GM12875 (cell line): ENCODE results near the gene ITK.

Experiments
- H3K4me3 ChIP-seq: one replicate; pipeline ENCODE4 v1.5.1; 2011; ENCODE audit warnings: low read depth, low read length, control low read depth
- CTCF ChIP-seq: IDR thresholded peaks from 2 replicates; pipeline ENCODE4 v1.5.1; 2011; ENCODE audit warnings: low read depth, mild to moderate bottlenecking, control low read depth, inconsistent platforms, low read length, moderate library complexity, borderline replicate concordance; ENCODE audit not compliant: insufficient read depth

ITK gene

DNA sequence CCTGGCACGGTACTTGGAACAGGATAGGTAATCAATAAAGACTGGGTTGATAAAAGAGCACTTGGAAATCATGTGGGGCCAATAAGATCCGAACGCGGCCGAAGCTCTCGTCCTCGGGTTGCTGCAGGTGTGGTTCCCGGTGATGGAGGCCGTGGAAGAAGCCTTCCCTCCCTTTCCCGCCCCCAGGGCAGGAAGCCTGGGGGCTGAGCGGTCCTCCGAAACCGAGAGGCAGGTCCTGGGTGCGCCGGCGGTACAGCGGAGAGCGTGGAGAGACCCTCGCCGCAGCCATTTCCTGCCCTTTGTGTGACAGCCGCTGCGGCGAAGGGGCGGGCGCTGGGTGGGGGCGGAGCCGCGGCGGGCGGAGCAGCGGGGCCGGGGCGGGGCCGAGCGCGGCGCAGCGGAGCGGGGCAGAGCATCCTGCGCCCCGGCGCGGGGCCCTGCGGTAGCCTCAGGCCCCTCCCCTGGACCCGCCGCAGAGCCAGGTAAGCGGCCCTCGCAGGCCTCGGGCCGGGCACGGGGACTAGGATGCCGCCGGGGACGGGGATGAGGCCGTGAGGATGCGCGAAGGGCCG, 85.2 kb downstream of the ITK start, which contains the start of gene CYFIP2:
TSS of gene CYFIP2 (plus strand) at position 410 of the 572 bp plus-strand sequence. CDS start 19,239 bp downstream, outside the sequence.
- H3K4me3 ChIP-seq, result peak within 1 kb of the TSS; percentile 84
- no peak for TF ChIP-seq CTCF

DNA sequence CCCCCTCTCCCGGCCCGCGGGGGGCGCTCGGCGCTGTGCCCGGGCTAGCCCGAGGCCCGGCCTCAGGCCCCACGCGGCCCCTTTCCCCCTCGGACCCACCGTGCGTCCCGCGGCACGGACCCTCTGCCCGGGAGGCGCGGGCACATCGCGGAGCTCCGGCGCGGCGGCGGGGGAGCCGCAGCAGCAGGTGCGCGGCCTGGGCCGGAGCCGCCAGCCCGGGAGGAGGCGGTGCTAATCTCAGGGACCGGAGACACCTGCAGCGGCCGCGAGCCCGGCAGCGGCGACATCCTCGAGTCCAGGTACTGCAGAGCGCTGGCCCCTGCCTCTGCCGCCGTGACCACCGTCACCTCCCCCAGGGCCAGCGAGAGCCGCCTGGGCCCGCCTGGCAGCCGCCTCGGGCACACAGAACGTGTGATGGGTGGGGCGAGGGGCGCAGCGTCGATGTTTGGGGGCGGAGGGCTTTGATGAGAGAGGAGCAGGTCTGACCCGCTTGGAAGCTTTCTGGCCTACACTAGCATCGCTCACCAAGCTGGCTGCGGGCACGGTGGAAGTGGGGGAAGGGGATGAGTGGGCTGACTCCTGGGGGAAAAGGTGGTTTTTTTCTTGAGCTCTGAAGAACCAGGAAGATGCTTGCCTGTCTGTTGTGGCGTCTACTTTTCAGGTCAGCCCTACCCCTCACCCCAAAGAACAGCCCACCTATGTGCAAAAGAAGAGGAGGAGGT, 85.8 kb downstream of the ITK start:
- peak overlapping the region; percentile 84 for H3K4me3 ChIP-seq
- TF ChIP-seq CTCF, result peak; percentile 10; the same call in 1 of the 2 replicates

DNA sequence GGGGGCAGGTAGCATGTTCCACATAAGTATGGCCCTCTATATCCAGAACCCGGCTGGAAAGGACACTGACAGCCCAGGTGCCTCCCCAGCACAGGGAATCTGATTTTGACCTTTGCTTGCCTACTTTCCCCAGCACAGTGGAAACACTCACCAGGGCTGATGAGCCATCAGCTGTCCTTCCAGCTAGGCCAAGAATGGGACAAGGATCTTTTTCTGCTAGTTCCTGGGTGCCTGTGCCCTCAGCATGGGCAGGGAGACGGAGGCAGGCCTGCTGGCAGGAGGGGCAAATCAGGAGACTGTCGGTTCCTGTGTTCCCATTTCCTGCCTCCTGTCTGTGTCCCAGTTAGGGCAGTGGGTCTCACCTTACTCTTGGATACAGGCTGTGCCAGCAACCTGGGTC, 86.4 kb downstream of the ITK start:
- H3K4me3 ChIP-seq, result peak overlapping the region; percentile 84
- no peak for TF ChIP-seq CTCF

GRCh38 chr5:157267761-157268480, 87.3 kb downstream of the ITK start:
- TF ChIP-seq CTCF, result no peak
- H3K4me3 ChIP-seq, result peak overlapping the region; percentile 84

- no peak for TF ChIP-seq CTCF
- no peak overlapping the region for H3K4me3 ChIP-seq
Measured at GRCh38 chr5:157269165-157269671, 88.6 kb downstream of the ITK start.

DNA sequence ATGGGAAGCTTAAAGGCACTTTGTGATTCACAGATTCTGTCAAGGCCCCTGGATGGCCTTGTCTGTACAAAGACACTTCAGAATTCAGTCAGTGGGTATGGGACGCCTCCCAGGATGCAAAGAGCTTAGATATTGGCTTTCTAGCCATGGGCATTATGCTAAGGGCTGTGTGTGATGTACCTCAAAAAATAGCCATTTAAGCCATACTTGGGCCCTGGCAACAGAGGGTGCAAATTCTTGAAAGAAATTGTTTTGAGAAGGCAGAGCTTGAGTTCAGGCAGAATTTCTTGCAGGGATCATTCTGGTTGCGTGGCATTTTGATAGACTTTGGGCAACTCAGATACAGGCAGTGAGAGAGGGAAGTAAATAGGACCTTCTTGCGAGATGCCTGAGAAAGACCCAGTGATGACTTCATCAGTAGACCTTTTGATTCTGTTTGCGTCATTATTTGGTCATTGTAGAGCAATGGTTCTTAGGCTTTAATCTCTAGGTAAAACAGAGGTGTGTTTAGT, 89.2 kb downstream of the ITK start:
- no peak overlapping the region for H3K4me3 ChIP-seq
- no peak for TF ChIP-seq CTCF
